CD14-positive monocyte (primary cell): ENCODE results near the gene GTF3C1. TPM values are rescaled to one million over a fixed set of nuclear protein-coding genes. Genes with fewer than 3 reads are reported as not detected.

ENCODE experiments used
- DNase-seq, 3 donors: peaks; one replicate each; pipeline ENCODE4 v3.0.0-alpha.2; 2011 to 2022
- H2AFZ ChIP-seq: 2 replicates; pipeline ENCODE4 v1.6.0; 2012; ENCODE audit warnings: mild to moderate bottlenecking, low read depth, low read length, inconsistent platforms; ENCODE audit not compliant: insufficient read depth, poor library complexity, severe bottlenecking
- H3K27ac ChIP-seq, 2 donors: 1 replicate in 1 of 2; 2 replicates in 1 of 2; pipeline ENCODE4 v1.5.1; 2012 to 2013; ENCODE audit warnings: low read length in 2 of 2, control low read depth in 1 of 2, inconsistent platforms in 1 of 2, low read depth in 1 of 2, mild to moderate bottlenecking in 1 of 2
- H3K27me3 ChIP-seq, 2 donors: one replicate each; pipeline versions ENCODE4 v1.6.0 to v1.6.1; 2011 to 2013; ENCODE audit warnings: low read length in 2 of 2; ENCODE audit not compliant: control insufficient read depth in 2 of 2, insufficient read depth in 2 of 2
- H3K36me3 ChIP-seq, 2 donors: replicated peaks in 1 of 2; 1 replicate in 1 of 2; 2 replicates in 1 of 2; pipeline versions ENCODE4 v1.5.1 to v1.6.1; 2012 to 2013; ENCODE audit warnings: low read length in 2 of 2, control low read depth in 1 of 2, inconsistent platforms in 1 of 2, mild to moderate bottlenecking in 1 of 2; ENCODE audit not compliant: insufficient read depth in 2 of 2, control insufficient read depth in 1 of 2
- H3K4me1 ChIP-seq, 2 donors: 1 replicate in 1 of 2; 2 replicates in 1 of 2; pipeline versions ENCODE4 v1.5.1 to v1.6.1; 2012 to 2013; ENCODE audit warnings: low read length in 2 of 2, control low read depth in 1 of 2, inconsistent platforms in 1 of 2, mild to moderate bottlenecking in 1 of 2, moderate library complexity in 1 of 2; ENCODE audit not compliant: insufficient read depth in 2 of 2, control insufficient read depth in 1 of 2
- H3K4me2 ChIP-seq: replicated peaks from 2 replicates; pipeline ENCODE3; 2012; ENCODE audit warnings: low read length, moderate library complexity, mild to moderate bottlenecking; ENCODE audit not compliant: poor library complexity, severe bottlenecking; ENCODE audit errors: extremely low read depth
- H3K4me3 ChIP-seq, 3 experiments: fragments of 200-600 bp in 1 of 3; sonication (generic) in 1 of 3; replicated peaks in 1 of 3; 1 replicate in 2 of 3; 2 replicates in 1 of 3; pipeline ENCODE4 v1.5.1; 2011 to 2013; ENCODE audit warnings: low read length in 3 of 3, mild to moderate bottlenecking in 3 of 3, control low read depth in 2 of 3, low read depth in 2 of 3, inconsistent platforms in 1 of 3, moderate library complexity in 1 of 3
- H3K79me2 ChIP-seq: 2 replicates; pipeline ENCODE4 v1.6.0; 2012; ENCODE audit warnings: mild to moderate bottlenecking, control low read depth, inconsistent platforms, low read length, moderate library complexity; ENCODE audit not compliant: insufficient read depth
- H3K9ac ChIP-seq: 2 replicates; pipeline ENCODE4 v1.6.0; 2017; ENCODE audit warnings: low read length, mild to moderate bottlenecking; ENCODE audit not compliant: insufficient read depth, poor library complexity, severe bottlenecking
- H3K9me3 ChIP-seq, 2 donors: replicated peaks in 1 of 2; 1 replicate in 1 of 2; 2 replicates in 1 of 2; pipeline versions ENCODE4 v1.5.1 to v1.6.1; 2012 to 2013; ENCODE audit warnings: low read length in 2 of 2, control low read depth in 1 of 2; ENCODE audit not compliant: control insufficient read depth in 1 of 2, insufficient read depth in 1 of 2
- H4K20me1 ChIP-seq: 2 replicates; pipeline ENCODE4 v1.6.0; 2012; ENCODE audit warnings: mild to moderate bottlenecking, low read length, control low read depth, moderate library complexity; ENCODE audit not compliant: insufficient read depth
- H3K27ac Mint-ChIP-seq, 7 donors: one replicate each; pipeline ENCODE4 v1.8.0; 2020; ENCODE audit warnings: mild to moderate bottlenecking in 7 of 7, mixed read lengths in 7 of 7, moderate library complexity in 6 of 7, inconsistent platforms in 2 of 7
- H3K27me3 Mint-ChIP-seq, 3 donors: one replicate each; pipeline ENCODE4 v1.8.0; 2021 to 2022; ENCODE audit warnings: low read depth in 3 of 3, mild to moderate bottlenecking in 3 of 3, mixed read lengths in 3 of 3, moderate library complexity in 3 of 3, inconsistent platforms in 1 of 3
- H3K36me3 Mint-ChIP-seq, 2 donors: one replicate each; pipeline ENCODE4 v1.8.0; 2020; ENCODE audit warnings: mixed read lengths in 2 of 2, inconsistent platforms in 1 of 2, mild to moderate bottlenecking in 1 of 2
- H3K4me1 Mint-ChIP-seq: one replicate; pipeline ENCODE4 v1.8.0; 2020; ENCODE audit warnings: mild to moderate bottlenecking, mixed read lengths
- H3K4me3 Mint-ChIP-seq, 2 donors: one replicate each; pipeline ENCODE4 v1.8.0; 2020; ENCODE audit warnings: mild to moderate bottlenecking in 2 of 2, mixed read lengths in 2 of 2, moderate library complexity in 1 of 2
- H3K9me3 Mint-ChIP-seq, 7 donors: one replicate each; pipeline ENCODE4 v1.8.0; 2020 to 2022; ENCODE audit warnings: mixed read lengths in 7 of 7, mild to moderate bottlenecking in 6 of 7, moderate library complexity in 6 of 7, inconsistent platforms in 2 of 7
- WGBS: methylation state at CpG from one replicate; pipeline ENCODE4 v1.1.5; 2013; ENCODE audit warnings: missing lambda C conversion rate; ENCODE audit not compliant: insufficient coverage; 5-methylcytosine and 5-hydroxymethylcytosine counted together
- intact Hi-C, 2 donors: fragments of 100-400 bp; cut with micrococcal nuclease; formaldehyde crosslinking; loops; one replicate each; pipeline versions ENCODE4 v1.15.0 to v1.15.1; 2023
- polyA plus RNA-seq, 3 donors: library from polyadenylated mRNA; depleted of rRNA in 1 of 3; unstranded in 2 of 3; stranded (reverse) in 1 of 3; fragments of 300-500 nt in 2 of 3; fragments of >200 nt in 1 of 3; fragmentation: Illumina TruSeq in 2 of 3; gene quantifications; 1 replicate in 2 of 3; 2 replicates in 1 of 3; pipeline ENCODE4 v1.2.3, GENCODE V29; 2012 to 2021
- TF ChIP-seq, protein P1 (sequence below): fragments of 200-600 bp; IDR thresholded peaks from one replicate; pipeline ENCODE4 v1.8.0; 2022; ENCODE audit warnings: antibody characterized with exemption, mild to moderate bottlenecking

GTF3C1 gene
- polyA plus RNA-seq, 3 donors, result 7.0 to 22.0 (median 12.8) TPM

DNA sequence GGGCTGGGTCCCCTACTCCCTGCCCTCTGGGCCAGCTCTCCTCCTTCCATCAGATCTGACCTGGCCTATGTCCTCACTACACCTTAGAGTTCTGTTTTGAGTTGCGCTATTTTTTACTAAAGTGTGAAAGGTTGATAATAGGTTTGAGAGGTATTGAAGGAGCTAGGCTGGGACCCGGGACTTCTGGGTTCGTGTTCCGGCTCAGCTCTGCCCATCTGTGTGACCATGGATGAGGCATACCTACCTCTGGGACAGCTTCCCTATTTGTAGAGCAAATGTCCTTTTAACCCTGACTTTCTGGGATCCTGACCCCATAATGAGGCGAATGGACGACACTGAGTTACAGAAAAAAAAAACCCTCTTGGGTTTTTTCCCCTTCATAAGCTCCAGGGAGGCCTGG, 111.8 kb downstream of the GTF3C1 start:
- peaks cover 0 to 2% (median 0%) of the 10 kb centered on the region in 7 donors for H3K9me3 Mint-ChIP-seq
- WGBS, result no CpG with 5 or more reads among the region's 6 CpGs
- H3K4me3 Mint-ChIP-seq, result no peak overlapping the region
- Histone ChIP-seq H3K36me3 (no peaks in the 10 kb centered on the region), H4K20me1 (no peaks in the 10 kb centered on the region), H3K4me2 (no peak overlapping the region), H3K79me2 (no peaks in the 10 kb centered on the region), H3K27ac (no peak overlapping the region), H3K27me3 (no peaks in the 10 kb centered on the region), H3K4me1 (no peaks in the 10 kb centered on the region), H3K9ac (no peak overlapping the region), H2AFZ (no peak overlapping the region), H3K4me3 (no peak overlapping the region), H3K9me3 (no peaks in the 10 kb centered on the region)
- no peak for DNase-seq
- TF ChIP-seq, protein P1, sequence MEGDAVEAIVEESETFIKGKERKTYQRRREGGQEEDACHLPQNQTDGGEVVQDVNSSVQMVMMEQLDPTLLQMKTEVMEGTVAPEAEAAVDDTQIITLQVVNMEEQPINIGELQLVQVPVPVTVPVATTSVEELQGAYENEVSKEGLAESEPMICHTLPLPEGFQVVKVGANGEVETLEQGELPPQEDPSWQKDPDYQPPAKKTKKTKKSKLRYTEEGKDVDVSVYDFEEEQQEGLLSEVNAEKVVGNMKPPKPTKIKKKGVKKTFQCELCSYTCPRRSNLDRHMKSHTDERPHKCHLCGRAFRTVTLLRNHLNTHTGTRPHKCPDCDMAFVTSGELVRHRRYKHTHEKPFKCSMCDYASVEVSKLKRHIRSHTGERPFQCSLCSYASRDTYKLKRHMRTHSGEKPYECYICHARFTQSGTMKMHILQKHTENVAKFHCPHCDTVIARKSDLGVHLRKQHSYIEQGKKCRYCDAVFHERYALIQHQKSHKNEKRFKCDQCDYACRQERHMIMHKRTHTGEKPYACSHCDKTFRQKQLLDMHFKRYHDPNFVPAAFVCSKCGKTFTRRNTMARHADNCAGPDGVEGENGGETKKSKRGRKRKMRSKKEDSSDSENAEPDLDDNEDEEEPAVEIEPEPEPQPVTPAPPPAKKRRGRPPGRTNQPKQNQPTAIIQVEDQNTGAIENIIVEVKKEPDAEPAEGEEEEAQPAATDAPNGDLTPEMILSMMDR, result no peak
- peaks cover 2 to 7% of the 10 kb centered on the region in 2 donors for H3K36me3 Mint-ChIP-seq
- intact Hi-C loops, result no loop called here
- H3K4me1 Mint-ChIP-seq, result peaks cover 4% of the 10 kb centered on the region
- H3K27me3 Mint-ChIP-seq, result peaks cover 4 to 10% (median 8%) of the 10 kb centered on the region in 3 donors
- H3K27ac Mint-ChIP-seq, result peak overlapping the region in 1 of 7 donors; percentile 57

DNA sequence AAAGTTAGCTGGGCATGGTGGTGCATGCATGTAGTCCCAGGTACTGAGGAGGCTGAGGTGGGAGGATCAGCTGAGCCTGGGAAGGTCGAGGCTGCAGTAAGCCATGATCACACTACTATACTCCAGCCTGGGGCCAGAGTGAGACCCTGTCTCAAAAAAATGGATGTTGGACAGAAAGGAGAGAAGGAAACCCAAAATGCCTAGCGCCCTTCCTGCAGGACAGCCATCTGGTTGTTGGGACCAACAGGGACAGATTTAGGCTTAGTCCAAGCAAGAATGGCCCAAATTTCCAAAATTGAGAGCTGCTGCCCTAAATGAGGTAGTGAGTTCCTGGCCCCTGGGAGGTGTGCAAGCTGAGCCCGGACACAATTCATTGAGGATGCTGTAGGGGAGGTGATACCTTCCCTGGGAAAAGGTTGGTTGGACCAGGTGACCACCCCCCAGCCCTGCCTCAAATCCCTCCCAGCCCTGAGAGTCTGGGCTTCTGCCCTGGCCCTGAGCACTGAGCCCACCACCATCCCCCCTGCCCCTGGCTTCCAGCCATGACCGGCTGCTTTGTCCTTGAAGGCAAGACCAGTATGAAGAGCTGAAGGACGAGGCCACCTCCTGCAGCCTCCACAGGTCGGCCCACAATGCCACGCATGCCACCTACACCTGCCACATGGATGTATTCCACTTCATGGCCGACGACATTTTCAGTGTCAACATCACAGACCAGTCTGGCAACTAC, 112.6 kb downstream of the GTF3C1 start:
- Histone ChIP-seq H3K4me3 (no peak overlapping the region), H4K20me1 (no peaks in the 10 kb centered on the region), H3K36me3 (no peaks in the 10 kb centered on the region), H3K79me2 (no peaks in the 10 kb centered on the region), H3K27ac (no peak overlapping the region), H3K9me3 (no peaks in the 10 kb centered on the region), H3K27me3 (peaks cover 0 to 4% of the 10 kb centered on the region in 2 donors), H3K9ac (no peak overlapping the region), H2AFZ (no peak overlapping the region), H3K4me2 (no peak overlapping the region), H3K4me1 (no peaks in the 10 kb centered on the region)
- Mint-ChIP-seq H3K4me3 (no peak overlapping the region), H3K27ac (peak overlapping the region in 1 of 7 donors; percentile 18), H3K9me3 (peaks cover 0 to 1% (median 0%) of the 10 kb centered on the region in 7 donors), H3K4me1 (peaks cover 9% of the 10 kb centered on the region), H3K36me3 (peaks cover 2 to 7% of the 10 kb centered on the region in 2 donors), H3K27me3 (peaks cover 13 to 14% (median 13%) of the 10 kb centered on the region in 3 donors)
- TF ChIP-seq, protein P1, result no peak
- DNase-seq, result no peak
- intact Hi-C loops, result no loop called here
- 97% methylated on average over 6 of the region's 9 CpGs for WGBS
